T-helper 1 cell treated with Interleukin-12 subunit alpha and Interleukin-12 subunit beta and Interleukin-4 antibody, amounts not matched to agents 30 μg/mL and 1 μg/mL, for 36 hours (primary cell): ENCODE measurements around the gene DMC1.

Experiments
- H3K27ac Mint-ChIP-seq: one replicate; pipeline ENCODE4 v1.8.0; 2021; ENCODE audit warnings: mild to moderate bottlenecking, mixed read lengths
- H3K27me3 Mint-ChIP-seq: one replicate; pipeline ENCODE4 v1.8.0; 2021; ENCODE audit warnings: low read depth, mixed read lengths
- H3K36me3 Mint-ChIP-seq: one replicate; pipeline ENCODE4 v1.8.0; 2021; ENCODE audit warnings: low read depth, mixed read lengths
- H3K4me1 Mint-ChIP-seq: one replicate; pipeline ENCODE4 v1.8.0; 2021; ENCODE audit warnings: low read depth, mixed read lengths
- H3K4me3 Mint-ChIP-seq: one replicate; pipeline ENCODE4 v1.8.0; 2021; ENCODE audit warnings: mild to moderate bottlenecking, moderate library complexity, mixed read lengths
- H3K9me3 Mint-ChIP-seq: one replicate; pipeline ENCODE4 v1.8.0; 2021; ENCODE audit warnings: mixed read lengths

Gene DMC1

DNA sequence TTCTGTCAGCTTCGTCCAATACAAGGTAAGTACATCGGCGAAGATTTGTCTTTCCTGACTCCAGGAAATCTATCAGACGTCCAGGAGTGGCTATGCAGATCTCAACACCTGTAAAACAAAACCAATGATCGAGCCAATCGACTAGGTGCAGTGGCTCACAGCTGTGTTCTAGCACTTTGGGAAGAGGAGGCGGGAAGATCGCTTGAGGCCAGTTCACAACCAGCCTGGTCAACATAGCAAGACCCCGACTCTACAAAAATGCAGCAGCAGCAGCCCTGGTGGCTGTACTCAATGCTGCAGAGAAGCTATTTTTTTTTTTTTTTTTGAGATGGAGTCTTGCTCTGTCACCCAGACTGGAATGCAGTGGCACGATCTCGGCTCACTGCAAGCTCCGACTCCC, 75.0 kb downstream of the DMC1 start:
- no peaks in the 10 kb centered on the region for H3K9me3 Mint-ChIP-seq
- H3K36me3 Mint-ChIP-seq, result peaks cover 55% of the 10 kb centered on the region
- no peaks in the 10 kb centered on the region for H3K27me3 Mint-ChIP-seq
- H3K4me1 Mint-ChIP-seq, result peaks cover 46% of the 10 kb centered on the region
- no peak overlapping the region for H3K4me3 Mint-ChIP-seq
- H3K27ac Mint-ChIP-seq, result no peak overlapping the region

DNA sequence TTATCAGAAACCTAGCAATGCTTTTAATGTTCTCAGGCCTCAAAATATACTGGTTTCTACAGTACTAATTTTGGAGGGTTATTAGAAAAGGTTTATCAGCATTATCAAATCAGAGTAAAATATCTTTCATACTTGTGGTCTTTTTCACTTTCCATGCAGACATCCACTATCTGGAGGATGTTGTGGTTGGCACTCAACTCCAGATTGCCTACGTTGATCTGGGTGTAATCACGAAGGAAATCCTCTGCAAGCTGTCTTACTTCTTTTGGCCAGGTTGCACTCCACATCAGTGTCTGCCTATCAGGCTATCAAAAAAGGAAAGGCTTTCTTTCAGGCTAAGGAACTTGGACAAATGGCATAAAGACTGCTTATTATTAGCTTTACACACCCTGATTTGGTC, 75.5 kb downstream of the DMC1 start:
- no peak overlapping the region for H3K4me3 Mint-ChIP-seq
- H3K27me3 Mint-ChIP-seq, result no peaks in the 10 kb centered on the region
- H3K9me3 Mint-ChIP-seq, result no peaks in the 10 kb centered on the region
- peaks cover 57% of the 10 kb centered on the region for H3K36me3 Mint-ChIP-seq
- no peak overlapping the region for H3K27ac Mint-ChIP-seq
- peaks cover 49% of the 10 kb centered on the region for H3K4me1 Mint-ChIP-seq

DNA sequence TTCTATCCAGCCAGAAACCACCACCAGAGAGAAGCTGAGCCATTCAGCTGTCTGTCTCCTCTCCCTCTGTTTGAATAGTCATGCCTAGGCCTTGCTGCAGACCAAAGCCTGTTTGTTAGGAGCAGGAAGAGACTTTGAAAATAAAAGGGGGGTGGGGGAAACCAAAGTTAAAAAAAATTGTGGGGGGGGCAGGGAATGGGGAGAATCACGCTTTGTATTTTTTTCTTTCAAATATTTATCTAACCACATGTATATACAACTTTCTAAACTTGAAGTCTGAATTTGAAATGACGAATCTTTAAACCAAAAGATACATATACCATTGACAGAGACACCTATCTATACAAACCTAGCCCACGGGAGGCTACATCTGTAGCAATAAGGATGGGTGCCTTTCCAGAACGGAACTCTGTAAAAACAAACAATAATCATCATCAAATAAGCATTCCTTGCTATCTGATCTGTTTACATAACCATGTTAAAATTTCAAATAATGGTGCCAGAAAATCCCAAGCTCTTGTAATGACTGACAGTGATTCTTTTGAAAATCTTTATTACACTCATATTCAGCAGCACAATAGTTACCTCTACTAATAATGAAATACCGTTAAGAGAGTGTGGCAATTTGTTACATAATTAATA, 78.2 kb downstream of the DMC1 start:
- no peaks in the 10 kb centered on the region for H3K9me3 Mint-ChIP-seq
- no peak overlapping the region for H3K27ac Mint-ChIP-seq
- peaks cover 48% of the 10 kb centered on the region for H3K4me1 Mint-ChIP-seq
- H3K4me3 Mint-ChIP-seq, result no peak overlapping the region
- H3K36me3 Mint-ChIP-seq, result peaks cover 56% of the 10 kb centered on the region
- H3K27me3 Mint-ChIP-seq, result no peaks in the 10 kb centered on the region

DNA sequence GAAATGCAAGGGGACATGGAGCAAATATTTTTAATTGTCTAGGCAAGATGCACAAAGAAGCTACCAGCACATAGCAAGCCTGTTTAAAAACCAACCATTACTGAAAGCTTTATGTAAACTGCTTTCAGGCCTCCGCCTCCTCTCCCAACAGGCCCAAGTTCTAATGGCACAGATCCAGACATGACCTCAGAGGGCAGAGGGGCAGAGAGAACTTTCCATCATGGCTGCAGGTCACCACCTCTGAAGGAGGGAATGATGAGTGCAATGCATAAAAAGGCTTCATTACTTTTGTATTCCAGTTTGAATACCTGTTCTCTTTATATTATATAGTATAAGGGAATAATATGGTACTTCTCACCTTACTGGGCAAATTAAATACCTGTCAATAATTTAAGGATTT, 79.1 kb downstream of the DMC1 start:
- no peaks in the 10 kb centered on the region for H3K27me3 Mint-ChIP-seq
- no peak overlapping the region for H3K4me3 Mint-ChIP-seq
- peaks cover 60% of the 10 kb centered on the region for H3K36me3 Mint-ChIP-seq
- no peaks in the 10 kb centered on the region for H3K9me3 Mint-ChIP-seq
- peaks cover 49% of the 10 kb centered on the region for H3K4me1 Mint-ChIP-seq
- H3K27ac Mint-ChIP-seq, result peak overlapping the region; percentile 85

DNA sequence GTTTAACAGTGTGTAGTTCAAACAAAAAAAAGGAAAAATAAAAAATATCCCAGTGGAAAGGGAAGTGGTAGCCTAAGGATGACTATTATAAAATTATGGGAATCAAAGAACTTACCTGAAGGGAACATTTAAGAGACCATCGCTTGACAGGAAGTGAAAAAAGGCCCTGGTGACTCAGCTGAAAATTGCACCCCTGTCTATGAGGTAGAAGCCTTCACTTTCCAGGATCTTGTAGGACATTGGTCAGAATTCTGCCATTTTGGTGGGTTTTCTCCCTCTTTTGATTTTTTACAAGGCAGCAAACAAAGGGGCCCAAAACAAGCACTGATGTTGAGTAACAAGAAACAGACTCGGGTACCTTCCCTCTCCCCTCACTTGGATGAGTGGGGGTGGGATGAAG, 79.5 kb downstream of the DMC1 start:
- H3K9me3 Mint-ChIP-seq, result no peaks in the 10 kb centered on the region
- H3K4me1 Mint-ChIP-seq, result peaks cover 46% of the 10 kb centered on the region
- no peaks in the 10 kb centered on the region for H3K27me3 Mint-ChIP-seq
- peaks cover 61% of the 10 kb centered on the region for H3K36me3 Mint-ChIP-seq
- H3K4me3 Mint-ChIP-seq, result no peak overlapping the region
- peak overlapping the region; percentile 85 for H3K27ac Mint-ChIP-seq

DNA sequence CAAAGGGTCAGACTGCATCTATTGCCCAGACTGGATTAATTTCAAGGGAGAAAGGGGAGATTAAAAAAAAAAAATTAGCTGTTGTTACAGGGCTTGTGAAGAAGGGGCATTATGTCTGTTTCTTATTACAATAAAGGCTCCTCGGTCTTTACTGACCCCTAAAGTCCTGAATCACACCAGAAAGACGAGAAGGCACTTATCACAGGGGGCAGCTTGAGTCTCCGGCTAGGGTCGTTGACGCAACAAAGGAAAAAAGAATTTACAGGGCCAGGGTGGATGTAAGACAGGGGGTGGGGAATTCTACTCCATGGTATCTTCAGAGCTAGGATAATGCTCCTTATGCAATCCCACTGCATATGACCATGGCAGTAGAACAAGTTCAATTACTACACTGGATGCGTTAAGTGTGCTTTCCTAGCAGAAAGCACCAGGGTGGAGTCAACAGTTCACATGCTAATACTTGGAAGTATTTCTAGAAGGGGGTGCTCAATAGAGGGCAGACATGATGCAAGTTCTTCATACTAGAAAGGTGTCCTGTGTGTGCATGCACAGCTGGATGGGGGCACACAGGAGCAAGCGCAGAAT, 80.3 kb downstream of the DMC1 start:
- Mint-ChIP-seq H3K4me3 (no peak overlapping the region), H3K4me1 (peaks cover 43% of the 10 kb centered on the region), H3K27ac (peak overlapping the region; percentile 10), H3K9me3 (no peaks in the 10 kb centered on the region), H3K27me3 (no peaks in the 10 kb centered on the region), H3K36me3 (peaks cover 61% of the 10 kb centered on the region)

DNA sequence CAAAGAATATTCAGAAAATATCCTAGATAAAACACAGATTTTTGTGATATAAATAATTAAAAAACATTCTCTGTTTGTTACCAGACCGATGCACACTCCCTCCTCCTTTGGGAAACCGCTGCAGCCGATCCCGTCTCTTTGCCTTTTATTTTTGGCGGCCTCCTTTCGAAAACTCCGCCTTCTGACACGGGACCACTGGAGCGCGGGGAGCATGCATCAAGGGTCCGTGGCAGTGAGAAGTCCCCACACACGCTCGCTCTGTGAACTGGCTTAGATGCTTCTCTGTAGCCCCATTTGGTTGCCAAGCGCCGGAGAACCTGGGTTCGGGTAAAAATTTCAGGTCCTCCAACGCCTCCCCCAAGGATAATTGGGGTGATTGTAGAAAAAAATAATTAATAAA, 80.8 kb downstream of the DMC1 start:
- no peaks in the 10 kb centered on the region for H3K27me3 Mint-ChIP-seq
- peak overlapping the region; percentile 4 for H3K27ac Mint-ChIP-seq
- no peaks in the 10 kb centered on the region for H3K9me3 Mint-ChIP-seq
- H3K4me3 Mint-ChIP-seq, result no peak overlapping the region
- peaks cover 61% of the 10 kb centered on the region for H3K36me3 Mint-ChIP-seq
- peaks cover 41% of the 10 kb centered on the region for H3K4me1 Mint-ChIP-seq

DNA sequence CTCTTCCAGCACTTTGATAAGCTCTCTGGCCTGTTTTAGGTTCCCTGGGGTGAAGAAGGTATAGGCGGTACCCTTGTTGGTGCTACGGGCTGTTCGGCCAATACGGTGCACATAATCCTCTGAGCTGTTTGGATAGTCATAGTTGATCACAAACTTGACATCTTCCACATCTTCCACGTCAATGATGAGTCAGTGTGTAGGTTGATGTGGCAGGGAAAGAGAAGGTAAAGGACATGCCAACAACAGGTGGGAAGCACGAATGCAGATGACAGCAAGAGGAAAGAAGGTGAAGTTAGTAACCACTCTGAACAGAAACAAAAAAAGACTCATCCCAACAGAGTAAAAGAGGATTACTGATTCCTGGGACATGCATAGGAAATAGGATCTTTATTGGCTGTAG, 82.0 kb downstream of the DMC1 start:
- peaks cover 36% of the 10 kb centered on the region for H3K4me1 Mint-ChIP-seq
- no peaks in the 10 kb centered on the region for H3K27me3 Mint-ChIP-seq
- H3K36me3 Mint-ChIP-seq, result peaks cover 61% of the 10 kb centered on the region
- H3K4me3 Mint-ChIP-seq, result no peak overlapping the region
- H3K27ac Mint-ChIP-seq, result peak overlapping the region; percentile 63
- no peaks in the 10 kb centered on the region for H3K9me3 Mint-ChIP-seq

DNA sequence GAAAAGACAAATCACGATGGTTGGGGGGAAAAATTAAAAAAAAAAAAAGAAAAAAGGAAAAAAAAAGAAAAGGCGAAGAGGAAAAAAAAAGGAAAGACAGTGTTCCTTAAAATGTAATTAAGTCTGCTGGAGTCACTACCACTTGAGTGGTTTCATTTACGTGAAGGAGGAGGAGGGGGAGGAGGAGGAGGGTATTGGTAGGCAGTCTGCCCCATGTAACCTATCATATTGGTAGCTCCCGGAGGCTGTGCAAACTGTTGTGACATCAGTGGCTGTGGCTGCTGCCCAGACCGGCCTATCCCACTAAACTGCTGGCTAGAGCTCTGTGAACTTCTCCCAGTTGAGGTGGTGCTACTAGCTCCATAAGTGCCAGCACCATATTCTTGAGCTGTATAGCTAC, 84.2 kb downstream of the DMC1 start:
- H3K4me1 Mint-ChIP-seq, result peaks cover 30% of the 10 kb centered on the region

GRCh38 chr22:38484244-38484643, 85.7 kb downstream of the DMC1 start:
- no peak overlapping the region for H3K4me3 Mint-ChIP-seq
- no peaks in the 10 kb centered on the region for H3K27me3 Mint-ChIP-seq
- peaks cover 17% of the 10 kb centered on the region for H3K4me1 Mint-ChIP-seq
- H3K27ac Mint-ChIP-seq, result peak overlapping the region; percentile 14
- no peaks in the 10 kb centered on the region for H3K9me3 Mint-ChIP-seq
- peaks cover 63% of the 10 kb centered on the region for H3K36me3 Mint-ChIP-seq

More for the DNA sequence above, 84.2 kb downstream of the DMC1 start:
- no peak overlapping the region for H3K27ac Mint-ChIP-seq
- H3K9me3 Mint-ChIP-seq, result no peaks in the 10 kb centered on the region
- H3K27me3 Mint-ChIP-seq, result no peaks in the 10 kb centered on the region
- peaks cover 78% of the 10 kb centered on the region for H3K36me3 Mint-ChIP-seq
- no peak overlapping the region for H3K4me3 Mint-ChIP-seq

- Mint-ChIP-seq H3K9me3 (no peaks in the 10 kb centered on the region), H3K36me3 (peaks cover 53% of the 10 kb centered on the region), H3K4me1 (peaks cover 7% of the 10 kb centered on the region), H3K4me3 (no peak overlapping the region), H3K27ac (peak overlapping the region; percentile 9), H3K27me3 (no peaks in the 10 kb centered on the region)
These were observed 87.2 kb downstream of the DMC1 start for GRCh38 chr22:38482662-38483308.

DNA sequence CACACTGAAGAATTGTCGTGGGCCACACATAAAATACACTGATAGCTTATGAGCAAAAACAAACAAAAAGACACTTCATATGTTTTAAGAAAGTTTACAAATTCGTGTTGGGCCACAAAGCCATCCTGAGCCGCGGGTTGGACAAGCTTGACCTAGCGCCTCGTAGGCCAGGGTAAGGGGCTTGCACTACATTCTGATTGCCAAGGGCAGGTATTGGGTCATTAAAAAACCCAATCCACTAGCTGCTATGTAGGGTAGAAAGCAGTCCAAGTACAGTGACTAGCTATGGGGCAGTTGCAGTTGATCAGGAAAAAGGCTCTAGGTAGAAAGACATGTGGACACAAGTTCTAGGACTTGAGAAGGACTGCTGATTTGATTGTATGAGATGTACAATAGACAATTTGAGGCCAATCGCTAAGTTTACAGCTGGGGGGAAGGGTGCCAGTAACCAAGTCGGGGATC, 88.1 kb downstream of the DMC1 start:
- no peaks in the 10 kb centered on the region for H3K9me3 Mint-ChIP-seq
- no peak overlapping the region for H3K4me3 Mint-ChIP-seq
- peaks cover 50% of the 10 kb centered on the region for H3K36me3 Mint-ChIP-seq
- H3K27ac Mint-ChIP-seq, result no peak overlapping the region
- H3K27me3 Mint-ChIP-seq, result no peaks in the 10 kb centered on the region
- peaks cover 6% of the 10 kb centered on the region for H3K4me1 Mint-ChIP-seq

GRCh38 chr22:38481162-38481870, 88.7 kb downstream of the DMC1 start:
- Mint-ChIP-seq H3K27me3 (no peaks in the 10 kb centered on the region), H3K4me3 (no peak overlapping the region), H3K36me3 (peaks cover 45% of the 10 kb centered on the region), H3K4me1 (peaks cover 5% of the 10 kb centered on the region), H3K9me3 (no peaks in the 10 kb centered on the region), H3K27ac (peak overlapping the region; percentile 27)

DNA sequence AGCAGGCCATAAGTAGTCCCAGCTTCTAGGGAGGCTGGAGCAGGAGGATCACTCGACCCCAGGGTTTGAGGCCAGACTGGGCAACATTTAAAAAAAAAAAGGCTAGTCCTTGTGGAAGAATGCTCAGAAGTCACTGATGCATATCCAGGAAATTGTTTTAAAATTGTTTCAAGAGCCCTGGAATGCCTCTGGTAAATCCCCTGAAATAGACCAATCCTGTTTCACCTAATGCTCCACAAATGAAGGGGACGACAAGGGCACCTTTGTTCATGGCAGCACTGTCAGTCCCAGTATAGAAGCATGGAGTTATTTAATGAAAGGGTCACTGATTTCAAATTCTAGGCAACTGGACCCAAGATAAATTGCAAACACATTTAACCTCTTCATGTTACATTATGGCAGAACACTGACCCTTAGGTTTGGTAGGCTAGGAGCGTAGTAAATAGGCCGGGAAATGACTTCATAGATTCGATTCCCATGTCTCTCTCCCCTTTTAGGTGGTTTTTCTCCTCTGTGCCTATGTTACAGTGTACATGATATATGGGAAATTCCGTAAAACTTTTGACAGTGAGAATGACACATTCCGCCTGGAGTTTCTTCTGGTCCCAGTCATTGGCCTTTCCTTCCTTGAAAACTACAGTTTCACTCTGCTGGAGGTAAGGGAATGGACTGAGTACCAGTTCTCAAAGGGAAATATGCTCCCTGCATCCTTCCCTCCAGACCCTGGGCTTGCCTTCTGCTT, 90.7 kb downstream of the DMC1 start:
- Mint-ChIP-seq H3K27me3 (no peaks in the 10 kb centered on the region), H3K27ac (no peak overlapping the region), H3K9me3 (no peaks in the 10 kb centered on the region), H3K4me1 (peaks cover 4% of the 10 kb centered on the region), H3K4me3 (no peak overlapping the region), H3K36me3 (peaks cover 29% of the 10 kb centered on the region)
